ENCODE results near the gene SEMA3D. TPM values are rescaled to one million over a fixed set of nuclear protein-coding genes. Genes with fewer than 3 reads are reported as not detected.

SEMA3D gene
- total and polyA plus RNA-seq, 2 donors (not counting 1 experiment from before 2014, with no cell fraction given): 0.46 to 0.59 TPM

DNA sequence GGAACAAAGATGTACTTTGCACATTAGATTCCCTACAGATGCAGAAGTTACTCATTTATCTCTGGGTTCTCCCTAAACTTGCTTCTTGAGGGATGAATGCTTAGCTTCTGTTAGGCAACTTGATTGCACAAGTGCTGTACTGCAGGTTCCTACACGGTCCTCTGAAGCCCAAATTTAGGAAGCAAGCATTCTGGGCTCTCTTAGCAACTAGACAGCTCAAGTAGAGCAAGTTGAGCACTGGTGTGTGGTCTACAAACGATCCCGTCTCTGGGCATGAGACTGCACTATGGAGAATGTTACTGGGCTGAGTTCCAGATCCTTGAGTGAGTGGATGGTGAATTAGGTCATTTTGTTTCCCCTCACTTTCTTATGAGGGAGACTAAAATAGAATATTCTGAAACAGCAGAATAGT, 14.3 kb downstream of the SEMA3D start:
- ChIA-PET POLR2A (no interaction called here), CTCF (no interaction called here)
- Mint-ChIP-seq H3K4me1 (no peaks in the 10 kb centered on the region), H3K27me3 (no peaks in the 10 kb centered on the region), H3K9me3 (ENCODE audit: insufficient read depth) (no peaks in the 10 kb centered on the region), H3K4me3 (no peak overlapping the region), H3K27ac (no peak overlapping the region)
- 71% methylated on average over 1 of the region's 3 CpGs for WGBS (ENCODE audit: insufficient coverage)
- DNase-seq: no peak
- Histone ChIP-seq H3K9ac (ENCODE audit: low read length) (no peak overlapping the region), H3K79me2 (ENCODE audit: control insufficient read depth, insufficient read depth, low read length) (no peaks in the 10 kb centered on the region), H3K4me3 (ENCODE audit: control extremely low read depth in 1 of 5, extremely low read depth in 1 of 5, insufficient read depth in 1 of 5, low read depth in 2 of 5, low read length in 4 of 5) (no peak overlapping the region), H2AFZ (ENCODE audit: insufficient read depth, low read depth, low read length, poor library complexity, severe bottlenecking) (no peak overlapping the region), H3K27ac (ENCODE audit: low read length in 2 of 2) (no peak overlapping the region), H3K4me1 (ENCODE audit: control insufficient read depth in 2 of 2, insufficient read depth in 2 of 2, low read length in 2 of 2) (no peaks in the 10 kb centered on the region), H3K9me3 (ENCODE audit: control extremely low read depth in 1 of 3, control insufficient read depth in 2 of 3, insufficient read depth in 1 of 3, low read length in 2 of 3) (no peaks in the 10 kb centered on the region), H3K4me2 (replicated peaks; ENCODE audit: low read depth, low read length, poor library complexity, severe bottlenecking) (no peak overlapping the region), H3K36me3 (replicated peaks in 1 of 2; ENCODE audit: control extremely low read depth in 1 of 2, control insufficient read depth in 1 of 2, extremely low read depth in 1 of 2, insufficient read depth in 2 of 2, low read length in 1 of 2) (no peaks in the 10 kb centered on the region), H3K27me3 (replicated peaks in 1 of 4; ENCODE audit: control extremely low read depth in 1 of 4, control insufficient read depth in 3 of 4, insufficient read depth in 4 of 4, low read length in 3 of 4) (no peaks in the 10 kb centered on the region), H4K20me1 (ENCODE audit: control insufficient read depth, insufficient read depth, low read length, poor library complexity, severe bottlenecking) (no peaks in the 10 kb centered on the region)
- no peak for TF ChIP-seq EZH2 (IDR thresholded peaks at IDR 0.05; ENCODE audit: borderline replicate concordance, insufficient read depth, low read depth, low read length, poor library complexity, severe bottlenecking)
- TF ChIP-seq, protein P1, sequence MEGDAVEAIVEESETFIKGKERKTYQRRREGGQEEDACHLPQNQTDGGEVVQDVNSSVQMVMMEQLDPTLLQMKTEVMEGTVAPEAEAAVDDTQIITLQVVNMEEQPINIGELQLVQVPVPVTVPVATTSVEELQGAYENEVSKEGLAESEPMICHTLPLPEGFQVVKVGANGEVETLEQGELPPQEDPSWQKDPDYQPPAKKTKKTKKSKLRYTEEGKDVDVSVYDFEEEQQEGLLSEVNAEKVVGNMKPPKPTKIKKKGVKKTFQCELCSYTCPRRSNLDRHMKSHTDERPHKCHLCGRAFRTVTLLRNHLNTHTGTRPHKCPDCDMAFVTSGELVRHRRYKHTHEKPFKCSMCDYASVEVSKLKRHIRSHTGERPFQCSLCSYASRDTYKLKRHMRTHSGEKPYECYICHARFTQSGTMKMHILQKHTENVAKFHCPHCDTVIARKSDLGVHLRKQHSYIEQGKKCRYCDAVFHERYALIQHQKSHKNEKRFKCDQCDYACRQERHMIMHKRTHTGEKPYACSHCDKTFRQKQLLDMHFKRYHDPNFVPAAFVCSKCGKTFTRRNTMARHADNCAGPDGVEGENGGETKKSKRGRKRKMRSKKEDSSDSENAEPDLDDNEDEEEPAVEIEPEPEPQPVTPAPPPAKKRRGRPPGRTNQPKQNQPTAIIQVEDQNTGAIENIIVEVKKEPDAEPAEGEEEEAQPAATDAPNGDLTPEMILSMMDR (IDR thresholded peaks at IDR 0.05): no peak
- intact Hi-C loops (cut with micrococcal nuclease): no loop called here
- no peak for ATAC-seq (ENCODE audit: low read depth)

DNA sequence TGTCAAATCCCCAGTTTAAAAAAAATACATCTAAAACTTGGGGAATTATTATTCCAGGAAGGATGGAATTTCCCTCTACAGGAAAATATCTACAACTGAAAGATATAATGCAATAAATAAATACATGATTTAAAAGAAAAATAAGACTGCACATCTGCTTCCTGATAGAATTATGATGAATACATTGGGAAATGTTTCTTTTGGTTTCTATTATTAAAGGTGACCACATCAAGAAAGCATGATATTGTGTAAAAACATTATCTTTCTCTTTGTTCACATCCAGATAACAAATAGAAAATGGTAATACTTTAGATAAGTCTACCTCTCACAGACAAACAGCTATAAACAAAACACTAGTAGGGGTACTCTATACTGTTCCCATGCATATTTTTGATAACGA, 19.2 kb downstream of the SEMA3D start:
- Mint-ChIP-seq H3K4me1 (no peaks in the 10 kb centered on the region), H3K27ac (no peak overlapping the region), H3K4me3 (no peak overlapping the region), H3K9me3 (ENCODE audit: insufficient read depth) (no peaks in the 10 kb centered on the region), H3K27me3 (no peaks in the 10 kb centered on the region)
- no peak overlapping the region for H2AFZ ChIP-seq (ENCODE audit: insufficient read depth, low read depth, low read length, poor library complexity, severe bottlenecking)
- TF ChIP-seq, protein P1 (IDR thresholded peaks at IDR 0.05): no peak
- TF ChIP-seq EZH2 (IDR thresholded peaks at IDR 0.05; ENCODE audit: borderline replicate concordance, insufficient read depth, low read depth, low read length, poor library complexity, severe bottlenecking): no peak
- H3K9ac ChIP-seq (ENCODE audit: low read length): no peak overlapping the region
- ChIA-PET CTCF (no interaction called here), POLR2A (no interaction called here)
- WGBS (ENCODE audit: insufficient coverage): no CpG with 5 or more reads among the region's 1 CpG
- DNase-seq (no peak), ATAC-seq (ENCODE audit: low read depth) (no peak)
- H3K79me2 ChIP-seq (ENCODE audit: control insufficient read depth, insufficient read depth, low read length): no peaks in the 10 kb centered on the region
- no peak overlapping the region for H3K4me3 ChIP-seq (ENCODE audit: control extremely low read depth in 1 of 5, extremely low read depth in 1 of 5, insufficient read depth in 1 of 5, low read depth in 2 of 5, low read length in 4 of 5)
- no peaks in the 10 kb centered on the region for H3K27me3 ChIP-seq (replicated peaks in 1 of 4; ENCODE audit: control extremely low read depth in 1 of 4, control insufficient read depth in 3 of 4, insufficient read depth in 4 of 4, low read length in 3 of 4)
- H3K36me3 ChIP-seq (replicated peaks in 1 of 2; ENCODE audit: control extremely low read depth in 1 of 2, control insufficient read depth in 1 of 2, extremely low read depth in 1 of 2, insufficient read depth in 2 of 2, low read length in 1 of 2): no peaks in the 10 kb centered on the region
- no peaks in the 10 kb centered on the region for H4K20me1 ChIP-seq (ENCODE audit: control insufficient read depth, insufficient read depth, low read length, poor library complexity, severe bottlenecking)
- H3K9me3 ChIP-seq (ENCODE audit: control extremely low read depth in 1 of 3, control insufficient read depth in 2 of 3, insufficient read depth in 1 of 3, low read length in 2 of 3): no peaks in the 10 kb centered on the region
- intact Hi-C loops (cut with micrococcal nuclease): no loop called here
- H3K4me2 ChIP-seq (replicated peaks; ENCODE audit: low read depth, low read length, poor library complexity, severe bottlenecking): no peak overlapping the region
- H3K4me1 ChIP-seq (ENCODE audit: control insufficient read depth in 2 of 2, insufficient read depth in 2 of 2, low read length in 2 of 2): no peaks in the 10 kb centered on the region
- H3K27ac ChIP-seq (ENCODE audit: low read length in 2 of 2): no peak overlapping the region

Data from B cell (primary cell).